Stimulated activated CD8-positive, alpha-beta memory T cell treated with anti-CD3 and anti-CD28 coated beads, Interleukin-15, amount 100 ng/mL, for 24 hours (primary cell): ENCODE results near the gene BORCS6.

Experiments
- DNase-seq: peaks from one replicate; pipeline ENCODE4 v3.0.0-alpha.2; 2020; ENCODE audit warnings: low read depth

Gene BORCS6

DNA sequence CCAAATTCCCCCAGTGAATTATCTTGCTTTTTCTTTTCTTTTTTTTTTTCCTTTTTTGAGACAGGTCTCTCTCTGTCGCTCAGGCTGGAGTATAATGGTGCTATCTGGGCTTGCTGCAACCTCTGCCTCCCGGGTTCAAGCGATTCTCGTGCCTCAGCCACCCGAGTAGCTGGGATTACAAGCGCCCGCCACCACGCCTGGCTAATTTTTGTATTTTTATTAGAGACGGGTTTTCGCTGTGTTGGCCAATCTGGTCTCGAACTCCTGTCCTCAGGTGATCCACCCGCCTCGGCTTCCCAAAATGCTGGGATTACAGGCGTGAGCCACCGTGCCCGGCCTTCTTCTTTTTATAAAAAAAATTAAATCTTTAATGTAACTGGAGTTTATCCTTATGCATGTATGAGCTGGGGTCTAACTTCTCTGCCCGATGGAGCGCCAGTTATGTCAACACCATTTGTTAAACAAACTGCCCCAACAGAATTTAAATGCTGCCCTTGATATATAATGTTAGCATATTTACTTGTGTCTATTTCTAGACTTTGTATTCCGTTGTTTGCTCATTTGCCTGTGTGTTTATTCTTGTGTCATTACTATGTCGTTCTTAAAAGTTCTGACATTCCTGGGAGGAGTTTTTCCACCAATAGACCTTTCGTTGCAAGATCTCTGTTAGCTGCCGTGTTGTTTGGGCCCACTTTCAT, 20.9 kb upstream of the BORCS6 start:
- no peak for DNase-seq

GRCh38 chr17:8209907-8210760, 20.2 kb upstream of the BORCS6 start, which contains the start of gene AURKB:
AURKB (minus strand) TSS chr17:8210575; CDS start chr17:8210224, 351 bp downstream.
- peak; percentile 64 for DNase-seq

DNA sequence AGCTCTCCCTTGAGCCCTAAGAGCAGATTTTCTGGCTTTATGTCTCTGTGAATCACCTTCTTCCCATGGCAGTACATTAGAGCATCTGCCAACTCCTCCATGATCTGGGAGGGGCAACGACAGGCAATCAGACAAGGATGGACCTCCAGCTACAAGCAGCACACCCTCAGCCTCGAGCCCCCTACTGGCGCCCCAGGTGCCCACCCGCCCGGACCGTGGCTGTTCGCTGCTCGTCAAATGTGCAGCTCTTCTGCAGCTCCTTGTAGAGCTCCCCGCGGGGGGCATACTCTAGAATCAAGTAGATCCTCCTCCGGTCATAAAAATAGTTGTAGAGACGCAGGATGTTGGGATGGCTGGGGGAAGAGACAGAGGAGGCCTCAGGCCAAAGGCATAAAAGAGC, 16.6 kb upstream of the BORCS6 start:
- DNase-seq = no peak

- no peak for DNase-seq
Observed at GRCh38 chr17:8204761-8205555, 15.0 kb upstream of the BORCS6 start.

GRCh38 chr17:8192070-8192815, 2.3 kb upstream of the BORCS6 start:
- DNase-seq = no peak

DNA sequence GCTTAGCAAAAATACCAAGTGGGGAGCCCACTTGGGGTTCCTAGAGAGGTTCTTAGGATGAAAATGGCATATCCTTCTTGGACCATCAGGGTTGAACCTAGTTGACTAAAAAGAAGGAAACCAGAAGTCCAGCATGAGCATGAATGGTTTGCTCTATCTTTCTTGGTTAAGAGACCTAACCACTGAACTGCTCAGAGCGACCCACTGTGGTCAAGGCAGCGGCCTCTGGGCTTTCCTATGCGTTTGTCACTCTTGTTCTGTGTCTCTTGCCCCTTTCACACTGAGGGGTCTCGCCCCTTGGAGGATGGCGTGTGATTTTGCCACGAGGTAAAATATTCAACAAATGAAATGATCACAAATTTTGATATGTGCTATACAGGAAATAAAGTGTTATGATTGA, 526 bp upstream of the BORCS6 start:
- no peak for DNase-seq

- DNase-seq = no peak
Observed at GRCh38 chr17:8189041-8189710, 804 bp downstream of the BORCS6 start.

- no peak for DNase-seq
Observed at GRCh38 chr17:8188263-8188839, 1.6 kb downstream of the BORCS6 start.

GRCh38 chr17:8187517-8188262, 2.3 kb downstream of the BORCS6 start:
- peak; percentile 83 for DNase-seq

- peak; percentile 97 for DNase-seq
Observed at GRCh38 chr17:8186787-8187516, 3.0 kb downstream of the BORCS6 start.

DNA sequence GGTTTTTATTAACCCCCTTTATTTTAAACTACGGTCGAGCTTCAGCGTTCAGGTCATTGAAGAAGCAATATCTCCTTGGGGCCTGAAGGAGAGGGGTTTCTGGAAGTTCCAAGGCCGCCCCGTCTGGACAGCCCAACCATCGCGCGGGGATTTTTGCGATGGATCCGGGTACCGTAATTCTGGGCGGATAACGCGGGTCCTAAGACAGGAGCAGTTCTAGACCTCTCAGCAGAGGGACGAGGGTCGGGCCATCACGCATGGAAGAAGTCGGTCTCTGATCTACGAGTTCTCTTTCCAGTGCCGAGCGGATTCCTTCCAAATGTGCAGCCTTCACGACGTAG, 3.6 kb downstream of the BORCS6 start:
- DNase-seq = no peak

DNA sequence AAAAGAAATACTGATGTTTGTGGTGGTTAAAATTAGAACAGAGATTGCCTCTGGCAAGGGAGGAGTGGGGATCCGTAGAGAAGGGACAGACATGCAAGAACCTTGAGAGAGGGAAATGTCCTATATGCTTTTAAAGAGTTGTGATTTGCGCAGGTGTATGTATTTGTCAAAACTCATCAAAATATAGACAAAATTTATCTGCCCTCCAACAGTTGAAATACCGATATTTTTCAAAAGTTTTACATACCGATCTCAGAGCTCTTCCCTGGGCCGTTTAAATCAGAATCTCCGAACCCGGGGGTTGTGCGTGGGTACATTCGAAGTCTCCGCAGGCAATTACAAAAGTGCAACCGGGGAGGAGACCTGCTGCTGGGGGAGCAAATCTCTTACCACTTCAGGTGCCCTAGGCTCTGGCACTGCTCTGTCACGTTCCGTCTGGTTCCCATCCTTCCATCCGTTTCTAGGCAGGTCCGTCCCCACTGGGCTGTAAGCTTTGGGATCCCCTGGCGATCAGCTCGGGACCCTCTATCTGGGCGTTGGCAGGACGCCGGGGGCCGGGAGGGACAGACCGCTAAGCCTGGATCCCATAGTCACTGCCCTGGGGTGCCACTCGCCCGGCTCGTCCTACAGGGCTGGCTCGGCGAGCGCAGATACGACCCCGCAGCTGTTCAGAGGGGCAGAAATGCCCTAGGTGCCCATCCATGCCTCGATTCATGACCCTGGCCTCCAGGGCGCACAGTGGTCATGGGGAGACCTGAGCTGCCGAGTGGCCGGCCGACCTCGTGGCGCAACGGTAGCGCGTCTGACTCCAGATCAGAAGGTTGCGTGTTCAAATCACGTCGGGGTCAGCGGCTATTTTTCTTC, 4.2 kb downstream of the BORCS6 start:
- peak; percentile 99 for DNase-seq

DNA sequence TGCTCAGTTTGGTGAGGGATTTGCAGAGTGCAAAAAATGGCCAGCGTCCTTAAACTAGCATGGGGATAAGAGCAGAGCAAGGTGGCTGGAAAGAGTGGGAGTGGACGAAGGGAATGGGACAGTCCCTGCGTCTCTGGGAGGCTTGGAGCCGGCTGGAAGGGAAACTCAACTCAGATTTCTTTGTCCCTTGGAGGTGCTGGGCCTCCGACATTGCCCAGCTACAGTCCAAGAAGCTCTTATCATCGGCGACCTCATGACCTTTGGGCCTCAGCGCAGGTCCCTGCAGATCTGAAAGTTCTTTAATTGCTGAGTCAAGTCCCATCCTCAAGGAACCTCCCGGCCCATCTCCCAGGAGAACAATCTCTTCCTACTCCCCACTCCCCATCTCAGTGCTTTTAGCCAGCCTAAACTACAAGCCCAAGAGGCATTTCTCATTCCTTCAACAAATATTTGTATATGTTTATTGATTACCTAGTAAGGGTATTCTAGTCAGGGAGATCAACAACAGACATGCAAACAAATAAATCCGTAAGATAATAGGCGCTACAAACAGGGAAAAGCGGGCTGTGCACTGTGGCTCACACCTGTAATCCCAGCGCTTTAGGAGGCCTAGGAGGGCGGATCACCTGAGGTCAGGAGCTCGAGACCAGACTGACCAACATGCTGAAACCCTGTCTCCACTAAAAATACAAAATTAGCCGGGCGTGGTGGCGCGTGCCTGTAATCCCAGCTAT, 12.8 kb downstream of the BORCS6 start:
- no peak for DNase-seq

DNA sequence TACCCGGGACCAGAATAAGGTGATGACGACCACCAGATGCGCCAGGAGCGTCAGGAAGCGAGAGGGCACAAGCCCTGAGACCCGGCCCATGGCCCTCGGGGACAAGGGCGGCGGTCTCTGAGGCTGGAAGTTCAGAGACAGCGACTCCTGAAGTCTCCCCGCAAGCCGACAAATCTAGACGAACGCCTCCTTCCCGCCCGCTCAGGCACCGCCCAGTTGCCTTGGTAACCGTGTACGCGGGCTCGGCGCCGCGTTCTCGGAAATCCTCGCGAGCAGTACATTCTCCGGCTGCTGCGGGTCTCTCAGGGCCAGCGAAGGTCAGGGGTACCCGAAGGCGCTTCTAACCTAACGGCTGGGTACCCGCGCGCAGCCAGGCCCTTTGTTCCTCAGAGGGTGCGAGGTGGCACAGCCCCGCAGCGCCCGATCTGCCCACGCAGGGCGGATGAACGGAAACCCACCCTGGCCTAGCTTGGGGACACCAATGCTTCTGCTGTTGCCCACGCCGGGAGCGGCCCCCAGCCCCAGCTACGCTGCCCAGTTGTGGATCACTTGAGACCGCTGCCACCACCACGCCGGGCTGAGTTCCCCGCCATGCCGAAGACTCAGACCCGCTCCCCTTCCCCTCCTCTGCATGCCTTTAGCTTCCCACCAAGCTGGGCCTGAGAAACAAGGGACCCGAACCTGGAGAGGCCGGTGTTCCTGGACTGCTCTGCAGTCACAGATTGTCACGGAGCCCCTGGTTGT, 13.6 kb downstream of the BORCS6 start, which contains the start of gene TMEM107:
Gene TMEM107, minus strand, starts transcription at position 184 of the 744 bp plus-strand sequence. Its CDS starts 94 bp downstream, at position 90.
- no peak for DNase-seq

DNA sequence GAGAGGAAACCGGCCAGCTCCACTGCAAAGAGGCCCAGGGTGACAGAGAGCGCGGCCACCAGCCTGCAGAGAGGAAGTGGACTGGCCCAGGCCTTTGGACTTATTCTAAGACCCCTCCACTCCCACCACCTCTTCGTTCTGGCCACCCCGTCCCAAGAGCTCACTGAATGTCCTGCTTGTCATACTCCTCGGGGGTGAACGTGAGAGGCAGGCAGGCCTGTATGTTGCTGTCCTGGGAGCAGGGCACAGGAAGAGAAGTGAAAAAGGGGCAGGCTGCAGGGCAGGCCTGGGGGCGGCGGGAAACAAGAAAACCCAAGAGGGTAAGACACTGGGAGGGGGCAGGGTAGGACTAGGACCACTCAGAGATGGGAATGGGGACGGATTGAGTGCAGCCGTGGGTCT, 14.2 kb downstream of the BORCS6 start:
- DNase-seq = no peak

DNA sequence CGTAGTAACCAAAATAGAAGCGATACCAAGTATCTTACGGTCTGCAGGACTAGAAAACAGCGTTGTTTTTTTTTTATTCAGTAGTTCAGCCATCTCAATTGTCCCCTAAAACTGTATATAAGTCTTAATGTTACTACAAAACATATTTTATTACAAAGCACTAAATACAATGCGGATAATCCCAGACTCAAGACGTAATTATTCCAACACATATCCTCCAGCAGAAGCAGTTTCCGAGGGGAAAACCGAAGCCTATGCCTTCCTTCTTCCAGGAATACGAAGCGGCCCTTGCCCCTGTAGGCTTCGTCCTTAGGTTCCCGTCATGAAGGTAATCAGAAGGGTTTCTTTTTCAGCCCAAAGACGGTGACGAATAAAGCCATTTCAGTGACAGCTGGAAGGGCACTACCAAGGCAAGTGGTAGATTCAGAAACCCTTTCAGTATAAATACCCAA, 16.1 kb downstream of the BORCS6 start:
- DNase-seq = no peak
